ENCODE measurements around the gene VPS13A.
A peak's percentile ranks its signal among the peaks of the same experiment; 100 is the strongest.

Gene VPS13A

GRCh38 chr9:77177143-77177893 lies at the start of gene VPS13A:
VPS13A (plus strand) TSS chr9:77177534; CDS start chr9:77177705, 171 bp downstream.
- Histone ChIP-seq H3K9ac (no peak within 1 kb of the TSS), H3K9me3 (ENCODE audit: control insufficient read depth, low read length) (no peaks in the 10 kb centered on the region), H3K4me1 (no peaks in the 10 kb centered on the region), H3K27me3 (ENCODE audit: control insufficient read depth, insufficient read depth, low read length) (no peaks in the 10 kb centered on the region), H3K36me3 (ENCODE audit: control insufficient read depth, insufficient read depth, low read length) (no peaks in the 10 kb centered on the region), H3K27ac (peak within 1 kb of the TSS; percentile 74), H3K4me3 (ENCODE audit: low read depth, low read length) (peak within 1 kb of the TSS; percentile 83), H3K4me2 (ENCODE audit: low read length) (peak within 1 kb of the TSS; percentile 97), H2AFZ (peak within 1 kb of the TSS; percentile 94), H3K79me2 (peaks cover 3% of the 10 kb centered on the region)
- peak; percentile 21 for TF ChIP-seq CTCF (IDR thresholded peaks at IDR 0.05)

- no peaks in the 10 kb centered on the region for H3K9me3 ChIP-seq (ENCODE audit: control insufficient read depth, low read length)
- H3K27ac ChIP-seq: no peak overlapping the region
- H3K4me2 ChIP-seq (ENCODE audit: low read length): no peak overlapping the region
- no peak overlapping the region for H3K9ac ChIP-seq
- no peaks in the 10 kb centered on the region for H3K4me1 ChIP-seq
- H2AFZ ChIP-seq: no peak overlapping the region
- TF ChIP-seq CTCF (IDR thresholded peaks at IDR 0.05): no peak
- no peaks in the 10 kb centered on the region for H3K27me3 ChIP-seq (ENCODE audit: control insufficient read depth, insufficient read depth, low read length)
- H3K4me3 ChIP-seq (ENCODE audit: low read depth, low read length): no peak overlapping the region
- no peaks in the 10 kb centered on the region for H3K36me3 ChIP-seq (ENCODE audit: control insufficient read depth, insufficient read depth, low read length)
- H3K79me2 ChIP-seq: no peaks in the 10 kb centered on the region
These were observed 49.1 kb upstream of the VPS13A start for GRCh38 chr9:77128125-77128789.

- H3K4me3 ChIP-seq (ENCODE audit: low read depth, low read length): no peak overlapping the region
- TF ChIP-seq CTCF (IDR thresholded peaks at IDR 0.05): no peak
- H3K36me3 ChIP-seq (ENCODE audit: control insufficient read depth, insufficient read depth, low read length): no peaks in the 10 kb centered on the region
- no peak overlapping the region for H2AFZ ChIP-seq
- no peaks in the 10 kb centered on the region for H3K9me3 ChIP-seq (ENCODE audit: control insufficient read depth, low read length)
- no peak overlapping the region for H3K9ac ChIP-seq
- no peaks in the 10 kb centered on the region for H3K27me3 ChIP-seq (ENCODE audit: control insufficient read depth, insufficient read depth, low read length)
- no peaks in the 10 kb centered on the region for H3K4me1 ChIP-seq
- no peak overlapping the region for H3K27ac ChIP-seq
- H3K4me2 ChIP-seq (ENCODE audit: low read length): no peak overlapping the region
- no peaks in the 10 kb centered on the region for H3K79me2 ChIP-seq
These were observed 45.9 kb upstream of the VPS13A start for GRCh38 chr9:77131399-77131798.

GRCh38 chr9:77133011-77133410 lies 44.3 kb upstream of the VPS13A start:
- H3K9ac ChIP-seq: no peak overlapping the region
- TF ChIP-seq CTCF (IDR thresholded peaks at IDR 0.05): no peak
- H3K27me3 ChIP-seq (ENCODE audit: control insufficient read depth, insufficient read depth, low read length): no peaks in the 10 kb centered on the region
- no peaks in the 10 kb centered on the region for H3K79me2 ChIP-seq
- no peaks in the 10 kb centered on the region for H3K36me3 ChIP-seq (ENCODE audit: control insufficient read depth, insufficient read depth, low read length)
- H3K4me3 ChIP-seq (ENCODE audit: low read depth, low read length): no peak overlapping the region
- no peaks in the 10 kb centered on the region for H3K4me1 ChIP-seq
- no peak overlapping the region for H3K4me2 ChIP-seq (ENCODE audit: low read length)
- H3K9me3 ChIP-seq (ENCODE audit: control insufficient read depth, low read length): no peaks in the 10 kb centered on the region
- no peak overlapping the region for H3K27ac ChIP-seq
- H2AFZ ChIP-seq: no peak overlapping the region

All from parathyroid adenoma (tissue), 2 donors.